Activated CD8-positive, alpha-beta memory T cell treated with anti-CD3 and anti-CD28 coated beads for 1 hour (primary cell): ENCODE measurements around the gene GRIK4.
"Not testable (repeated sequence)": the region's sequence is repeated elsewhere in the genome, so short reads cannot be mapped to it uniquely, and the experiment has no call there.

Source experiments
- DNase-seq, 2 donors: peaks; one replicate each; pipeline ENCODE4 v3.0.0-alpha.2; 2020; ENCODE audit warnings: low read depth in 1 of 2; ENCODE audit errors: extremely low read depth in 1 of 2

The GRIK4 gene

DNA sequence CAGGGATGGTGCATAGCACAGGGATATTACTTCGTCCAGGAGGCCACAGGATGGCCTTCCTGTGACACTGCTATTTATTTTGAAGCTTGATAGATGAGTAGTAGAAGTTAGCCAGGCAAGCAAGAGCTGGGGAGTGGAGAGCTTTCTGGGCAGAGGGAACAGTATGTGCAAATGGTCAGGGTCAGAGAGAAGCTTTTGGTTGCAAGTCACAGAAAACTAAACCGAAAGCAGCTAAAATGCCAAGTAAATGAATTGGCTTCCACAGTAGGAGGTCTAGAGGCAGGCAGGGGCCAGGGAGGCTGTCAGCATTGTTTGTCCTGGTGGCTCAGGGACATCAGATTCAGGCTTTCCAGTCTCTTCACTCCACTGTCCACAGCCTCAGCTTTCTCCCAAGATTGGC, 247.5 kb downstream of the GRIK4 start:
- DNase-seq: no peak

DNA sequence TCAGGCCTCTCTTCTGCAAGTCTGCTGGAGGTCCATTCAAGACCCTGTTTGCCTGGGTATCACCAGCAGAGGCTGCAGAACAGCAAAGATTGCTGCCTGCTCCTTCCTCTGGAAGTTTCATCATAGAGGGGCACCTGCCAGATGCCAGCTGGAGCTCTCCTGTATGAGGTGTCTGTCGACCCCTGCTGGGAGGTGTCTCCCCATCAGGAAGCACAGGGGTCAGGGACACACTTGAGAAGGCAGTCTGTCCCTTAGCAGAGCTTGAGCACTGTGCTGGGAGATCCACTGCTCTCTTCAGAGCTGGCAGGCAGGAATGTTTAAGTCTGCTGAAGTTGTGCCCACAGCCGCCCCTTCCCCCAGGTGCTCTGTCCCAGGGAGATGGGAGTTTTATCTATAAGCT, 254.2 kb downstream of the GRIK4 start:
- DNase-seq: not testable (repeated sequence)

DNA sequence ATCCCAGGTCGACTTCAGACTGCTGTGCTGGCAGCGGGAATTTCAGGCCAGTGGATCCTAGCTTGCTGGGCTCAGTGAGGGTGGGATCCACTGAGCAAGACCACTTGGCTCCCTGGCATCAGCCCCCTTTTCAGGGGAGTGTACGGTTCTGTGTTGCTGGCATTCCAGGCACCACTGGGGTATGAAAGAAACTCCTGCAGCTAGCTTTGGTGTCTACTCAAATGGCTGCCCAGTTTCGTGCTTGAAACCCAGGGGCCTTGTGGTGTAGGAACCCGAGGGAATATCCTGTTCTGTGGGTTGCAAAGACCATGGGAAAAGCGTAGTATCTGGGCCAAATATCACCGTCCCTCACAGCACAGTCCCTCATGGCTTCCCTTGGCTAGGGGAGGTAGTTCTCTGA, 254.8 kb downstream of the GRIK4 start:
- no peak for DNase-seq

DNA sequence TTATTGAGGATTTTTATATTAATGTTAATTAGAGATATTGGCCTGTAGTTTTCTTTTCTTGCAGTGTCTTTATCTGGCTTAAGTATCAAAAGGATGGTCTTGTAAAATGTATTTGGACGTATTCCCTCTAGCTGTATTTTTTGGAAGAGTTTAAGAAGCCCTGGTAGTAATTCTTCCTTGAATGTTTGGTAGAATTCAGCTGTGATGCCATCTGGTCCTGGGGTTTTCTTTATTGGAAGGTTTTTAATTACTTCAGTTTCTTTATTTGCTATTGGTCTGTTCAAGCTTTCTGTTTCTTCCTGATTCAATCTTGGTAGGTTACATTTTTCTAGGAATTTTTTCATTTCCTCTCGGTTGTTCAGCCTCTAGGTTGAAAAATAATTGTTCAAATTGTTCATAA, 257.4 kb downstream of the GRIK4 start:
- DNase-seq: no peak

DNA sequence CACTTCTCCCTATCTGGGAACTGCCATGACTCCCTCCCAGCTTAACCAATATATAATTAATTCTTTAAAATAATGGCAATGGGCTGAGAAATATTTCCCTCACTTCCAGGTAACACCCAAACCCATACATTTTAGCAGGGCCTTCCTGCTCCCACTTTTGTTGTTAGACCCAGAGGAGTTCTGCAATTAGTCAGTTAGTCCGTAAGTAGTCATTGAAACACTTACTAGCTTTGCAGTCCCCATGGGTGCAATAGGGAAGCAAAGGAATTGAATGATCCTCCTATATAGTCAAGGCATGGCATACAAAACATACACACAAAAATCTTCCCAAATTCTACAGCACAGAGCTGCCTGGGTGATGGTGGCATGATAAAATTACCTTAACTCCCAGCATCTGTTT, 258.4 kb downstream of the GRIK4 start:
- DNase-seq: no peak

DNA sequence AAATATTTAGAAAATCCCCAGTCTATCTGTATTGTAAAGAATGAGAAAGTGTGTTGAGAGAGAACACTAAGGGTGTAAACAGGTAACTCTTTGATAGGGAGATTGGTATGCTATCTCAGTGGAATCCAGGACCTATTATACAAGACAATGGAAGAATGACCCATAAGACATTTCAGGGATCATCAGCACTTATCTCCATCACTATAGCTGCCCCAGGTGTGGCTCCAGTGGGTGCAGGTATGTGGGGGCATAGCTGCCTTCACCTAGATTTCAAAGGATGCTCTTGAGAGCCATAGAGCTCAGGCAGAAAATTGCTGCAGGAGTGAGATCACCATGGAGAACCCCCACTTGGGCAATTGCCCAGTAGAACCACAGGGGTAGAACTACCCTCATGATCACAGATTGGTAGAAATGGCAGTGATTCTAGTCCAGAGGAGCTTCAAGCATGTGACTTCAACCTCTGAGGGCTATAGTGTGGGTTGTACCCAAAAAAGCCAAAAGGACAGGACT, 260.1 kb downstream of the GRIK4 start:
- no peak for DNase-seq

DNA sequence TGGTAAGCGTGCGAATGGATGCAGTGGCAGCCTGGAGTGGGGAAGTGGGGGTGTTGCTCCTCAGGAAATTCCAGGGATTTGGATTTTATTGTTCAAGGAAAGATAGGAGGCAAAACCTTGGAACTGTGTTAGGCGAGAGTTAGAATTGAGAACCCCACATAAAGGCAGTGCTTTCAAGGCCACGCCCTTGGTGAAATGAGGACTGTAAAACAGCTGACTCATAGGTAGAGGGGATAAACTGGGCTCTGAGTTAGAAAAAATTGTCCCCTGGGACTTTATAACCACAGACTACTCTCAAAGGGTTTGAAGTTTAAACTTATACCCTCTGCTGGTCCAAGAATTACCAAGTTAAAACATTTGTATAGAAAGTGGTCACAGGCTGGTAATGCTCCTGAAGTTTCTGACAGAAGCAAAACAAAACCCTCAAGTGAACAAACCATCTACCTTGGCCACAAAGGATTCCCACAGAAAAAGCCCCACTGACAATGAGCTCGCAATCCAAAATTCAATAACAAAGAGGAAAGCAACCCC, 262.0 kb downstream of the GRIK4 start:
- no peak for DNase-seq

DNA sequence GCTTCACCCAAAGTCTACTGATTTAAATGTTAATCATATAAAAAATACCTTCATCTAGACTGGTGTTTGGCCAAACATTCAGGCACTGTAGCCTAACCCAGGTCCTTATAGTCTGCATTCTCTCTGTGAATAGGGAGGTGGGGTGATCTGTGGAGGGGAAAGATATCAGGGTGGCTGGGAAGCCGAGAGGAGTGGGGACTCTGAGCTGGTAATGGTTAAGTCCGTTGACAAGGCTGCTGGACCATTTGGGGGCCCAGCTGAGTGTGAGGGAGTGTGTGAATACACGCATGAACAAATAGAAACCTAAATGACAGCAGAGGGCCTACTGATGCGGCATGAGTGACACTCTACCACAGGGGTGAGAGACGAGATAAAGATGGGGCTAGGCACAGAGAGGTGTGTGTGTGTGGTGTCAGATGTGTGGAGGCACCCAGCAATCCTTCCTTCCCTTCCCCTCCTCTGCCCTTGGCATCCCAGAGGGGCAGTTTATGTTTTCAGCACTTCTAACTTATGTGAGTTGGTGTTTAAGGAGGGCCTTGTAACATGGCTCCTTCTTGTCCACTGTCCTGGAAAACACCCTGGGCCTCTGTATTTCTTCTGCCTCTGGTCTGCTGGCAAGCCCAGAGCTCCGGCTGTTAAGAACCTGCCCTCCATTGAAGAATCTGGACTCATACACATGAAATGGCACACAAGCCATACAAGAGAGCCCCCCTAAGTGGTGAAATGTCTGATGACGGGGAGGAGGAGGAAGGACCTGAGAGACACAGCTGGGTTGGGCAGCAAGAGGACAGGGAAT, 263.2 kb downstream of the GRIK4 start:
- DNase-seq: no peak

DNA sequence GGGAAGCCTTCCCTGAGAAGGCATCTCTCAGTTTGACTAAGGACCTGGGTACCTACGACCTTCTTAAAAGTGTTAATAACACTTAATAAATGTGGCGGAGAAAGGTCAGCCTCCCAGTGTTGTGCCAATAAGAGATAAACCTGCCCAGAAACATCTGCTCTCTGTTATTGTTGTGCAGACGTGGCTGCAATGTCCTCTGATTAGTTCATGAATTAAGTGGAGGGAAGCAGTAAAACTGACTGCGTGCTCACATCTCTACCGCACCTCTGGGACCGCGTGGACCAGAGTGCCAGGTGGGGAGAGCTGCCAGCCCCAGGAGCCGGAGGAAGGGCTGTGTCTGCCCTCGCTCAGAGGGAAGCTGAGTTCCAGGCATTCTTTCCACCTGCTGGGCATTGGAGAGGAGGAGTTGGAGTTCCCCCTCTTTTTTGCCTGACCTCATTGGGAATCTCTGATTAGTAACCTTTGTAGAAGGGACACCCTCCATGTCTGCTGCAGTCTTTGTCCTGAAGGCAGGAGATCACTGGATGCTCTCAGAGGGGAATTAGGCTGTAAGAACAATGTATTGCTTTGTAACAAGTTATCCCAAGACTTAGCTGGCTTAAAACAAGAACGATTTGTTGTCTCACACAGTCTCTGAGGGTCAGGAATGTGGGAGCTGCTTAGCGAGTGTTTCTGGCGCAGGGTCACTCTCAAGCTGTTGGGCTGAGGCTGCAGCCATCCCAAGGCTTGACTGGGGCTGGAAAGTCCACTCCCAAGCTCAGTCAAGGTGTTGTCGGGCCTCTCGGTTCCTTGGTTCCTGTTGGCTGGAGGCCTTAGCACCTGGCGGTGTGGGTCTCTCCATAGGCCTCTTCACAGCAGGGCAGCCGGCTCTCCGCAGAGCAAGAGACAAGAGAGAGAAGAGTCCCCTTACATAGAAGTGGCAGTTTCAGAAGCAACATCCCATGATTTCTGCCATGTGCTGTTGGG, 264.7 kb downstream of the GRIK4 start:
- DNase-seq: no peak

DNA sequence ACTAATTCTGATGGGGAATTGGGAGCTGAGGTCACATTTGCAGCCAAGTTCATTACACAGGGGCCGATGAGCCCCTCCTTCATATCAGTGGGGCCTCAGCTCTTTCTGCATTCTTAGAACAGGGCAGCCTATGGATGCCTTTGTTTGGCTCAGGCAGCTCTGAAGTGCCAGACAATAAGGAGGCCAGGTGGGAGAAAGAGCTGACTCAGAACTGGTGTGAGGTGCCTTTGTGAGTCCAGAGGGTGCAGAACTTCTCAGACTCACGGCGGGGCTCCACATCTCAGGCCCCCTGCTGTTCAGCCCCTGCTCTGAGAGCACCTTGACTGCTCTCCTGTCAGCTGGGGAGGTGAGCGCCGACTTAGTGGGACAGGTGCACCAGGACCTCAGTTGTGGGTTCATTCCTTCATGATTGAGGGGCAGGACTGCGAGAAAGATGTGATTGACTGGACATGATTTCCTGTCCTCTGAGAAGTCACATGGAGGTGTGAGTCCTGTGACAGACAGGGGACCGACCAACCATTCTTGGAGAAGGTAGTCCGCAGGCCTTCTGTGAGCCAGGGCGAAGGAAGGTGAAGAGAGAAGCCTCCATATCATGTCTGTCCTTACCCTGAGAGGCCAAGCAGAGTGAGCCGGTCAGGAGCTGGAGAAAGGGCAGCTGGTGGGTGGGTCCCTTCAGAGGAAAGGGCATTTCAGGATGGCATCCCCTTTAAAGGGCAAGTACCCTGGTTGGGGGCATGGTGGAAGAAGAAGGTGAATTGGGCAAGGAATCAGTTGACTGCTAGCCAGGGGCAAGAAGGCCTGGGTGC, 267.3 kb downstream of the GRIK4 start:
- DNase-seq: no peak

DNA sequence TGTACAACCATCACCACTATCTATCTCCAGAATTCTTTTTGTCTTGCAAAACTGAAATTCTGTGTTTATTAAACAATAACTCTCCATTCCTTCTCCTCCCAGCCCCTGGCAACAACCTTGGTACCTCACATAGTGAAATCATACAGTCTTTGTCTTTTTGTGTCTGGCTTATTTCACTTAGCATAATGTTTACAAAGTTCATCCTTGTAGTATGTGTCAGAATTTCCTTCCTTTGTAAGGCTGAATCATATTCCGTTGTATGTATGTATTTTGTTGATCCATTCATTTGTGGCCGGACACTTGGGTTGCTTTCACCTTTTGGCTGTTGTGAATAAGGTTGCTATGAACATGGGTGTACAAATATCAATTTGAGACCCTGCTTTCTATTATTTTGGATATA, 268.7 kb downstream of the GRIK4 start:
- DNase-seq: no peak

DNA sequence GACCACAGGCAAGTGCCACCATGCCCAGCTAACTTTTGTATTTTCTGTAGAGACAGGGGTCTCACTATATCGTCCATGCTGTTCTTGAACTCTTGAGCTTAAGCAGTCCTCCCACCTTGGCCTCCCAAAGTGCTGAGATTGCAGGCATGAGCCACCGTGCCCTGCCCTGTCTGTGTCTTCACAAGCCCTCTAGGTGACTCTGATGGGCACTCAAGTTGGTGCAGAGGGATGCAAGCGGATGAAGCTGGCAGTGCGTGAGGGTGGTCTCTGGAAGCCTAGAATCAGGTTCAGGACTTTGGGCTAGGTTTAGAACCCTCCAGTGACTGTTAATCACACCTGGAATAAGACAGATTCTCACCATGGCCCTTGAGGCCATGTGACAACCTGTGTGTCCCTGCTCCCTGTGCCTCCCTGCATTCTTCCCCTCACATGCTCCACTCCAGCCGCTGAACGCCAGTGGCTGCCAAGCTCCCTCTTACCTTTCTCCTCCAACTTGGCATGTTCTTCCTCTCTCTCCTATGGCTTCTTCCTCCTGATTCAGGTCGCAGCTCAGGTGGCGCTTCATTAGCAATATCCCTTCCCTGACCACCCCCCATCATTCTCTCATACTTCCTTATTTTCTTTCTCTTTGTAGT, 270.1 kb downstream of the GRIK4 start:
- no peak for DNase-seq

DNA sequence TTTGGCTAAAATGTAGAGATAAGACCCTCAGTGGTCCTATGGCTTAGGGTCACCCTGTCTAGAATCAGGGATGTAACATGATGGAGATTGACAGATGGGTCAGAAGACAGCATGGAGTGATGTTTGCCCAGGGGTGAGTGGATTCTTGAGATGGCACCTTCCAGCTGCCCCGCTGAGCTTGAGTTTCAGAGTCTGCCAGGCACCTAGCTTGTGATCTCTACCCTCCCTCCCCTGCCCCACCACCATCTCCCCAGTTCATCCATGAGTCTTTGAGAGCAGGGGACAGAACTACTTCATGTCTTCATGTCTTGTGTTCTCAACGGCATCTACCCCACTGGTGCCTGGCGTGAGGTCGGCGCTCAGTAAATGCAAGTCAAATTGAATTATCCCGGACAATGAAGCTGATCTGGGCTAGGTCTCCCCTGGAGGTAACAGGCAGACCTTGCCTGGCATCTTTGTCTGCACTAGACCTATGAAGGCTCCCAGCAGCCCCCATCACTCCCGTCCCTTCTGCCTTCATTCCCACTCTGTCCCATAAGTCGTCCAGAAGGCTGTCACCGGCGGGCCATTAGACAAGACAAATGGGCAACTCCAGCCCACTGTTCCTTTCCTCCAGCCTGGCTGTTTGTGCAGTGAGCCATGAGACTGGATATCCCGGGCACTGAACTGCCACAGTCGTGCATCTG, 273.2 kb downstream of the GRIK4 start:
- DNase-seq: no peak

DNA sequence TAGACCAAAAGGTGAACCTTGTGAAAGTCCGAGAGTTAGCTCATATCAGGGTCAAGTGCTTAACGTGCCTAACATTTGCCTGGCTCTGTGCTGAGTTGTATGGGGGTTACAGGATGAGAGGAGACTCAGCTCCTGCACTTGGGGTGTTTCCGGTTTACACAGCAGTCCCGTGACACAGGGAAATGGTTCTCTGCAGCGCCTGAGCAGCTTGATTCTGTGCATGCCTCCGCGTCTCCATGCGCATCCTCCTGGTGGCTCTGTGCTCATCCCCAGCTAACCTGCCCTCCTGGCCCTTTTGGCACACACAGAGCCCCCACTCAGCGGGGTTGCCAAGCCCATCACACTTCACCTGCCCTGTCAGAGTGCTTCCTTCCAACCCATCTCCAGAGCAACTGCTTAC, 274.0 kb downstream of the GRIK4 start:
- DNase-seq: no peak

DNA sequence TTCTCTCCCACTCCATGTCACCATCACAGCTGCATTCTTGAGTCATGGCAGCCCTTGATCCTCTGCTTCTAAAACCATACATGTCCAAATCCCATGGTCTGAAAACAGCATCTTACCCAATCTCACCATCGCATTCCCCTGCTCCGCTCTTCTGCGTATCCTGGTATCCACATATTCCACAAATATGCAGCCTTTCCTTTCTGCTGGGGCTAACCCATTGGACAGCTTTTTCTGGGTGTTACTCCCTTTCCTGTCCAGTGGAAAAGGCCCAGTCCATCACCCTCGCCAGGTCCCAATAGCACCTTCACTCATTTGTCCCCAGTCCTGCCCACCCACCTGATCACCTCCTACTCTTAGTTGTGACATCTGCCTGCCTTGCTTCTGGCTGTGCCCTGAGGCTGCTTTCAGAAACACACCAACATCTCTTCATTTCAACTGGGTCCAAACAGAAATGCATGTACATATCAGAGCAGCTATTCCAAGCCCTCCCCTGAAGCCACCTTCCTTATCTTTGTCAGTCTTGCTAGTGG, 274.7 kb downstream of the GRIK4 start:
- DNase-seq: no peak

DNA sequence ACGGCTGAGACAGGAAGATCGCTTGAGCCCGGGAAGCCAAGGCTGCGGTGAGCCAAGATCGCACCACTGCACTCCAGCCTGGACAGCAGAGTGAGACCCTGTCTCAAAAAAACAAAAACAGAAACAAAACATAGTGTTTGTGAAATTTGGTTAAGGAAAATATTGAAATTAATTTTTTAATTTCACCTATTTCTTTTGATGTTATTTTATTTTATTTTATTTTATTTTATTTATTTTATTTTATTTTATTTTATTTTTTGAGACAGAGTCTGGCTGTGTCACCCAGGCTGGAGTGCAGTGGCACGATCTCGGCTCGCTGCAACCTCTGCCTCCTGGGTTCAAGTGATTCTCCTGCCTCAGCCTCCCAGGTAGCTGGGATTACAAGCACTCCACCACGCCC, 275.7 kb downstream of the GRIK4 start:
- not testable (repeated sequence) for DNase-seq

DNA sequence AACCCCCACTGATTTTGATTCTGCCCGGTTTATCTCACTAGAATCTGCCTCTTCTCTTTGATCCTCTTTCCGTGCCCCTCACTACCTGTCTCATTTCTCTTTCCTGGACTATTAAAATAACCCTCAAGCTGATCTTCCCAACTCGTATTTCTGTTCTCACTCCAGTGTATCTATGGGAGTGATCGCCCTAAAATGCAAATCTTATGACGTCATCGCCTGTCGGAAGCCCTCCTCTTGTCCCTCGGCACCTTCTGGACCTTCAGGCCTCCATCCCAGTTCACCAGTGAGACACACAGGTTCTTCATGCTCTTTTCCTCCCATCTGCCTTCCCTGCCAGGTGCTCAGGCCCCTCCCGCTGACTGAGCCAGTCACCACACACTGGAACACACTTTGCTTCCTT, 277.8 kb downstream of the GRIK4 start:
- DNase-seq: no peak

DNA sequence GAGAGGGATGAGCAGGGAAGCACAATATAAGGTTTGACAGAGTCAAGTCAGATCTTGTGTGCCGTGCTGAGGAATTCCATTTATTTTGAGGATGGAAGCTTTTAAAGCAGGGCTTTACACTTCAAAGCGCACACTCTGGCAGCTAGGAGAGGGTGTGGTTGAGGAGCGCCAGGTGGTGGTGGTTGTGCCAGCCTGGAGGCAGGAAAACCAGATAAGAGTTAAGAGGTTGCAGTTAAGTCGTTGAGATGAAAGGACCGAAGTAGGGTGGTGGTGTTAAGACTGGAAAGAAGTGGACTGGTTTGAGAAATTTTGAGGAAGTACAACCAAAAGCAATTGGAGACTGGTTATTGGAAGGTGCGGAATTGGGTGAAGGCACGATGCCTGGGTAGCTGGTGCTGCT, 280.8 kb downstream of the GRIK4 start:
- DNase-seq: no peak

DNA sequence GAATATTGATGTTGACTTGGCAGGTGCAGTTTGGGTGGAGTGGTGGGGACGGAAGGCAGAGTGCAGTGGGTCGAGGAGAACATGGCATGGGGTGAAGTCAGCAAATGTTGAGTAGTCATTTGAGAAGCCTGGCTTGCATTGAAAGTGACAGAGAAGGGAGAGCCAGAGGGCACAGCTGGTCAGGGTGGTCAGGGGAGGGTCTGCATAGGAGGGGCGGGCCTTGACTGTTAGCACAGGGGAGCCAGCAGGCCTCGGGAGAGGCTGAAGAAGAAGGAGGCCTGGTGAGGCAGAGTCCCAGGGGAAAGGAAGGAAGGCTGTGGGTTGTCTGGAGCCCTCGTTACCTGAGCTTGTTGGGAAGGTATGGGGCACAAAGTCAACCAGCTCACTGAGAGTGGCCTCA, 281.6 kb downstream of the GRIK4 start:
- no peak for DNase-seq
